ENCODE data around the gene IBSP. TPM values are rescaled to one million over a fixed set of nuclear protein-coding genes. Genes with fewer than 3 reads are reported as not detected.

The IBSP gene
- total RNA-seq, 4 donors from 2014 or later, result not detected

DNA sequence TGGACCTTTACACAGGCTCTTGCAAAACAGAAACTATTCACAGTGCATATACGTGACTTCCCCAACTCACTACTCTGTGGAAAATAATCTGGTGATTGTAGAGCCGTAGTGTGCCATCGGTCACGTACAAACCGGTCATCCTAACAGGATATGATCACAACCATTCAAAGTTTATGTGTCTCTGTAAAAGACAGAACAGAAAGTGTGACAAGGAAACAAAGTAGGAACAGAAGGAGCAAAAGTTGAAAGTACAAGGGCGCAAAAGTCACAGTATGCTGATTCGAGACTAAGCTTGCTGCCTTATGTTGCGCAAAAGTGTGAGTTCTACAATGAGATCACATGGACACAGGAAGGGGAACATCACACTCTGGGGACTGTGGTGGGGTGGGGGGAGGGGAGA, 52.0 kb downstream of the IBSP start:
- Histone ChIP-seq H3K9me3 (no peaks in the 10 kb centered on the region), H3K27ac (no peak overlapping the region), H3K36me3 (no peaks in the 10 kb centered on the region), H3K4me3 (no peak overlapping the region), H3K4me1 (peaks cover 7% of the 10 kb centered on the region), H3K27me3 (no peaks in the 10 kb centered on the region)
- WGBS, result 91% methylated on average over 8 of the region's 8 CpGs
- TF ChIP-seq POLR2A (IDR thresholded peaks at IDR 0.05), result no peak
- TF ChIP-seq, protein P1, sequence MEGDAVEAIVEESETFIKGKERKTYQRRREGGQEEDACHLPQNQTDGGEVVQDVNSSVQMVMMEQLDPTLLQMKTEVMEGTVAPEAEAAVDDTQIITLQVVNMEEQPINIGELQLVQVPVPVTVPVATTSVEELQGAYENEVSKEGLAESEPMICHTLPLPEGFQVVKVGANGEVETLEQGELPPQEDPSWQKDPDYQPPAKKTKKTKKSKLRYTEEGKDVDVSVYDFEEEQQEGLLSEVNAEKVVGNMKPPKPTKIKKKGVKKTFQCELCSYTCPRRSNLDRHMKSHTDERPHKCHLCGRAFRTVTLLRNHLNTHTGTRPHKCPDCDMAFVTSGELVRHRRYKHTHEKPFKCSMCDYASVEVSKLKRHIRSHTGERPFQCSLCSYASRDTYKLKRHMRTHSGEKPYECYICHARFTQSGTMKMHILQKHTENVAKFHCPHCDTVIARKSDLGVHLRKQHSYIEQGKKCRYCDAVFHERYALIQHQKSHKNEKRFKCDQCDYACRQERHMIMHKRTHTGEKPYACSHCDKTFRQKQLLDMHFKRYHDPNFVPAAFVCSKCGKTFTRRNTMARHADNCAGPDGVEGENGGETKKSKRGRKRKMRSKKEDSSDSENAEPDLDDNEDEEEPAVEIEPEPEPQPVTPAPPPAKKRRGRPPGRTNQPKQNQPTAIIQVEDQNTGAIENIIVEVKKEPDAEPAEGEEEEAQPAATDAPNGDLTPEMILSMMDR (IDR thresholded peaks at IDR 0.05), result no peak
- DNase-seq (ENCODE audit: low spot score in 2 of 2), result no peak

DNA sequence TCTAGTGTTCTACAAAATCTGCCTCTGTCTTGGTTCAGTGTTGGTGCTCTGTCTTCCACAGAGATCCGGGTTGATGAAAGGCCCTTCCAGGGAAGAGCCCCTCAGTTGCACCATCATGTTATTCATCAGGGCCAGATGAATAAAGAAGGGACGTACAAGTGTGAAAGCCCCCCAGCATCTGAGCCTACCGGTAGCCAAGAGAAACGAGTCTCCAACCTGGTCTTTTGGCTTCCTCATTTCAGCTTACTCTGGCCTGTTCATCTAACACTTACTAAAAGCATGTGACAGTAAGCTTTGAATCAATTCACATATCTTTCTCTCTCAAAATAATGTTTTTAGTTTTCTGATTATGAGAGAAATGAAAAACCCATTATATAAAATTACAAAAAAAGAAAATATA, 52.6 kb downstream of the IBSP start:
- H3K4me1 ChIP-seq, result peaks cover 7% of the 10 kb centered on the region
- no peak overlapping the region for H3K27ac ChIP-seq
- H3K9me3 ChIP-seq, result no peaks in the 10 kb centered on the region
- WGBS, result 81% methylated on average over 4 of the region's 4 CpGs
- no peak for TF ChIP-seq EP300 (IDR thresholded peaks at IDR 0.05)
- TF ChIP-seq, protein P1 (IDR thresholded peaks at IDR 0.05), result no peak
- TF ChIP-seq POLR2AphosphoS5 (IDR thresholded peaks at IDR 0.05), result no peak
- TF ChIP-seq POLR2A (IDR thresholded peaks at IDR 0.05), result no peak
- DNase-seq (ENCODE audit: low spot score in 2 of 2), result no peak
- no peak overlapping the region for H3K4me3 ChIP-seq
- H3K36me3 ChIP-seq, result no peaks in the 10 kb centered on the region
- no peaks in the 10 kb centered on the region for H3K27me3 ChIP-seq

DNA sequence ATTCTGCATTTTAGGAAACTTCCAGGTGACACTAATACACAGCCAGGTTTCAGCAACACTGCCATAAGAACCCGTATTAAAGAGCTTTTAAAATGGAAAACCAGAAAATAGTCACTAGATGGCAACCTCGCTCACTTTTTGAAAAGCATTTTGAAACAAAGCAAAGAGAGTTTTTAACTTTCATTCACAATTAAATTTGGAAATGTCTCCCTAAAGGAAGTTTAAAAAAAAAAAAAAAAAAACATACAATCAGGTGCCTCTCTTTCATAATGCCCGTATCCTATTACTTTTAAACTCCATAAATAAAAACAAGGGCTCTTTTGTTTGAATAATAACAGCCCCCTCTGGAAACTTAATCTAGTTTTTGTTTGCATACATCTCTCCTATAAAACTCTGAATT, 53.8 kb downstream of the IBSP start:
- Histone ChIP-seq H3K4me3 (no peak overlapping the region), H3K9me3 (no peaks in the 10 kb centered on the region), H3K27ac (no peak overlapping the region), H3K4me1 (peaks cover 7% of the 10 kb centered on the region), H3K27me3 (no peaks in the 10 kb centered on the region), H3K36me3 (no peaks in the 10 kb centered on the region)
- WGBS, result 1% methylated on average over 3 of the region's 3 CpGs
- no peak for DNase-seq (ENCODE audit: low spot score in 2 of 2)
- TF ChIP-seq EP300 (IDR thresholded peaks at IDR 0.05) (no peak), POLR2AphosphoS5 (IDR thresholded peaks at IDR 0.05) (no peak), POLR2A (IDR thresholded peaks at IDR 0.05) (no peak)
- TF ChIP-seq, protein P1 (IDR thresholded peaks at IDR 0.05), result no peak

DNA sequence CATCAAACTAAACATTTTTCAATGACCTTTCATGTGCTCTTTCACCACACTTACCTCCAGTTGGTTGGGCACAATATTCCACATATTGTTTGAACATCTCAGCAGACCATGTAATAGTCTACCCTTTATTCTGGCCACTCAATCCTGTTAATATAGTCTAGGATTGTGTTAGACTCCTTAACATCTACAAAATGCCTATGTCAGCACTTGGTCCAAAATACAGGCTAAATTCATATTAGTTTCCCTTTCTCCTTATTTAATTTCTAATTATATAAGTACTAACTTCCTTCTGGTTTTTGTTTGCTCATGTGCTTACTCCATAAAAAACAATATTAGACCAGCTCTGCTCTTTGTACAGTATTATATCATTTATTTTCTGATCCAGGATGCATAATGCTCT, 54.5 kb downstream of the IBSP start:
- Histone ChIP-seq H3K27ac (no peak overlapping the region), H3K4me1 (peaks cover 3% of the 10 kb centered on the region), H3K27me3 (no peaks in the 10 kb centered on the region), H3K36me3 (no peaks in the 10 kb centered on the region), H3K4me3 (no peak overlapping the region), H3K9me3 (no peaks in the 10 kb centered on the region)
- DNase-seq (ENCODE audit: low spot score in 2 of 2), result no peak
- TF ChIP-seq POLR2A (IDR thresholded peaks at IDR 0.05), result no peak
- TF ChIP-seq EP300 (IDR thresholded peaks at IDR 0.05), result no peak
- TF ChIP-seq POLR2AphosphoS5 (IDR thresholded peaks at IDR 0.05), result no peak
- TF ChIP-seq, protein P1 (IDR thresholded peaks at IDR 0.05), result no peak

DNA sequence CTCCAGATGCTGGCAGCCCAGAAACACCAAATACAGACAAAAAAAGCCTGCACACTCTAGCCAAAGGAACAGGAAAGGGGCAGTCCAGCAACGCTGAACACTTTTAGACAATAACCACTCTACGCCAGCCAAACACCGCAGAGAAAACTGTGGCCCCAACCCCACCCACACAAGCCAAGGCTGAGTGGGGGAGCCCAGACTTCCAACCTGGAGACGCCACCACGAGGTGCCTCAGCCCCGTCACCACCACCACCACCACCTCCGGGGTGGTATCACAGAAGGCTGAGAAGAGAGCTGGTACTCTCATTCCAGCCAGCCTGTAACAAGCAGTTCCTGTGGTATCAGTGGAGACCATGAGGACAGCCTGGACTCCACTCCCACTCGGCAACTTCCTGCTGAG, 56.2 kb downstream of the IBSP start:
- H3K4me1 ChIP-seq, result no peaks in the 10 kb centered on the region
- H3K27me3 ChIP-seq, result no peaks in the 10 kb centered on the region
- TF ChIP-seq, protein P1 (IDR thresholded peaks at IDR 0.05), result no peak
- no peak for TF ChIP-seq POLR2AphosphoS5 (IDR thresholded peaks at IDR 0.05)
- TF ChIP-seq POLR2A (IDR thresholded peaks at IDR 0.05), result no peak
- no peaks in the 10 kb centered on the region for H3K36me3 ChIP-seq
- no peak overlapping the region for H3K27ac ChIP-seq
- WGBS, result 67% methylated on average over 5 of the region's 8 CpGs
- no peak for DNase-seq (ENCODE audit: low spot score in 2 of 2)
- H3K9me3 ChIP-seq, result no peaks in the 10 kb centered on the region
- no peak overlapping the region for H3K4me3 ChIP-seq

All from suprapubic skin (tissue), 4 donors.